B cell (primary cell): ENCODE data around the gene CFH. TPM values are rescaled to one million over a fixed set of nuclear protein-coding genes. Genes with fewer than 3 reads are reported as not detected.
"Not testable (repeated sequence)": the region's sequence is repeated elsewhere in the genome, so short reads cannot be mapped to it uniquely, and the experiment has no call there.

Source experiments
- ATAC-seq: fragments of 200-7000 bp; cut with Tn5 transposase; one replicate; pipeline ENCODE4 v1.10.0; 2021; ENCODE audit warnings: low read depth, mild to moderate bottlenecking, moderate number of reproducible peaks, moderate library complexity
- CTCF ChIA-PET: fragments of 350-600 bp; sonication (Branson Sonifier 250); formaldehyde crosslinking; loops from one replicate; lab custom pipeline; 2021; ENCODE audit warnings: antibody characterized with exemption, inconsistent platforms; lab: Charles Lee
- POLR2A ChIA-PET: fragments of 350-600 bp; sonication (Branson Sonifier 250); formaldehyde crosslinking; loops from one replicate; lab custom pipeline; 2021; ENCODE audit warnings: antibody characterized with exemption; lab: Charles Lee
- DNase-seq: peaks from one replicate; pipeline ENCODE4 v3.0.0; 2013
- H2AFZ ChIP-seq: 2 replicates; pipeline ENCODE4 v1.6.1; 2012; ENCODE audit warnings: mild to moderate bottlenecking, low read depth, low read length; ENCODE audit not compliant: insufficient read depth, poor library complexity, severe bottlenecking
- H3K27ac ChIP-seq, 2 donors: 1 replicate in 1 of 2; 2 replicates in 1 of 2; pipeline ENCODE4 v1.5.1; 2012 to 2013; ENCODE audit warnings: low read length in 2 of 2, mild to moderate bottlenecking in 2 of 2, moderate library complexity in 1 of 2
- H3K27me3 ChIP-seq, 4 experiments: fragments of 200-600 bp in 1 of 4; sonication (generic) in 1 of 4; replicated peaks in 1 of 4; 1 replicate in 2 of 4; 2 replicates in 2 of 4; pipeline versions ENCODE4 v1.6.1 to v1.7.0; 2013 to 2016; ENCODE audit warnings: low read length in 3 of 4, mild to moderate bottlenecking in 2 of 4, mixed read lengths in 1 of 4, moderate library complexity in 1 of 4; ENCODE audit not compliant: insufficient read depth in 4 of 4, control insufficient read depth in 3 of 4; ENCODE audit errors: control extremely low read depth in 1 of 4
- H3K36me3 ChIP-seq, 2 experiments: replicated peaks in 1 of 2; 1 replicate in 1 of 2; 2 replicates in 1 of 2; pipeline versions ENCODE4 v1.6.1 to v1.7.1; 2013; ENCODE audit warnings: low read length in 1 of 2; ENCODE audit not compliant: insufficient read depth in 2 of 2, control insufficient read depth in 1 of 2; ENCODE audit errors: control extremely low read depth in 1 of 2, extremely low read depth in 1 of 2
- H3K4me1 ChIP-seq, 2 donors: fragments of 200-600 bp in 1 of 2; sonication (generic) in 1 of 2; 1 replicate in 1 of 2; 2 replicates in 1 of 2; pipeline versions ENCODE4 v1.5.1 to v1.6.1; 2013 to 2017; ENCODE audit warnings: low read length in 2 of 2; ENCODE audit not compliant: control insufficient read depth in 2 of 2, insufficient read depth in 2 of 2
- H3K4me2 ChIP-seq: replicated peaks from 2 replicates; pipeline ENCODE3; 2012; ENCODE audit warnings: mild to moderate bottlenecking, low read depth, low read length; ENCODE audit not compliant: poor library complexity, severe bottlenecking
- H3K4me3 ChIP-seq, 5 experiments: fragments of 200-600 bp in 1 of 5; sonication (generic) in 1 of 5; 1 replicate in 3 of 5; 2 replicates in 2 of 5; pipeline versions ENCODE4 v1.5.1 to v1.7.0; 2011 to 2016; ENCODE audit warnings: low read length in 4 of 5, mild to moderate bottlenecking in 4 of 5, low read depth in 2 of 5, control low read depth in 1 of 5, moderate library complexity in 1 of 5; ENCODE audit not compliant: insufficient read depth in 1 of 5; ENCODE audit errors: control extremely low read depth in 1 of 5, extremely low read depth in 1 of 5
- H3K79me2 ChIP-seq: fragments of 200-600 bp; sonication (generic); one replicate; pipeline ENCODE4 v1.6.0; 2016; ENCODE audit warnings: low read length; ENCODE audit not compliant: control insufficient read depth, insufficient read depth
- H3K9ac ChIP-seq: fragments of 200-600 bp; sonication (generic); 2 replicates; pipeline ENCODE4 v1.6.1; 2017; ENCODE audit warnings: mild to moderate bottlenecking, low read length, moderate library complexity
- H3K9me3 ChIP-seq, 3 donors: one replicate each; pipeline versions ENCODE4 v1.6.1 to v1.7.1; 2013; ENCODE audit warnings: low read length in 2 of 3; ENCODE audit not compliant: control insufficient read depth in 2 of 3, insufficient read depth in 1 of 3; ENCODE audit errors: control extremely low read depth in 1 of 3
- H4K20me1 ChIP-seq: 2 replicates; pipeline ENCODE4 v1.6.0; 2012; ENCODE audit warnings: mild to moderate bottlenecking, low read length; ENCODE audit not compliant: insufficient read depth, control insufficient read depth, poor library complexity, severe bottlenecking
- H3K27ac Mint-ChIP-seq: one replicate; pipeline ENCODE4 v1.8.0; 2021; ENCODE audit warnings: mixed read lengths
- H3K27me3 Mint-ChIP-seq: one replicate; pipeline ENCODE4 v1.8.0; 2021; ENCODE audit warnings: mixed read lengths
- H3K4me1 Mint-ChIP-seq: one replicate; pipeline ENCODE4 v1.8.0; 2021; ENCODE audit warnings: mixed read lengths
- H3K4me3 Mint-ChIP-seq: one replicate; pipeline ENCODE4 v1.8.0; 2021; ENCODE audit warnings: mixed read lengths
- H3K9me3 Mint-ChIP-seq: one replicate; pipeline ENCODE4 v1.8.0; 2022; ENCODE audit warnings: mixed read lengths; ENCODE audit not compliant: insufficient read depth
- CTCF ChIP-seq: fragments of 200-600 bp; IDR thresholded peaks from one replicate; pipeline ENCODE4 v1.8.0; 2022; ENCODE audit warnings: antibody characterized with exemption, mild to moderate bottlenecking
- EZH2 ChIP-seq: IDR thresholded peaks from 2 replicates; pipeline ENCODE4 v1.6.1; 2012; ENCODE audit warnings: borderline replicate concordance, low read depth, mild to moderate bottlenecking, moderate library complexity, low read length; ENCODE audit not compliant: insufficient read depth, poor library complexity, severe bottlenecking
- WGBS: methylation state at CpG from one replicate; pipeline ENCODE4 v1.1.5; 2013; ENCODE audit warnings: missing lambda C conversion rate; ENCODE audit not compliant: insufficient coverage; 5-methylcytosine and 5-hydroxymethylcytosine counted together
- intact Hi-C: fragments of 100-400 bp; cut with micrococcal nuclease; formaldehyde crosslinking; loops from one replicate; pipeline ENCODE4 v1.10.0; 2022
- polyA plus RNA-seq: library from polyadenylated mRNA; depleted of rRNA; stranded (reverse); fragments of >200 nt; gene quantifications from 2 replicates; pipeline ENCODE4 v1.2.3, GENCODE V29; 2012
- total RNA-seq, 2 donors: library from RNA; stranded (reverse); fragments of 120-200 nt in 1 of 2; gene quantifications; 1 replicate in 1 of 2; 2 replicates in 1 of 2; pipeline versions ENCODE4 v1.2.3 to v1.2.4, GENCODE V29; 2013 to 2022

Gene CFH
- total and polyA plus RNA-seq, 2 donors (not counting 1 experiment from before 2014, with no cell fraction given) = not detected

GRCh38 chr1:196638466-196638865, 13.4 kb upstream of the CFH start:
- Histone ChIP-seq H2AFZ (no peak overlapping the region), H4K20me1 (no peaks in the 10 kb centered on the region), H3K4me2 (no peak overlapping the region), H3K27ac (no peak overlapping the region), H3K9ac (no peak overlapping the region), H3K4me3 (no peak overlapping the region), H3K79me2 (no peaks in the 10 kb centered on the region), H3K27me3 (no peaks in the 10 kb centered on the region), H3K36me3 (no peaks in the 10 kb centered on the region), H3K4me1 (no peaks in the 10 kb centered on the region), H3K9me3 (no peaks in the 10 kb centered on the region)
- no peak for TF ChIP-seq CTCF
- no peak for TF ChIP-seq EZH2
- no CpG with 5 or more reads among the region's 2 CpGs for WGBS
- ChIA-PET POLR2A (no interaction called here), CTCF (no interaction called here)
- no peak overlapping the region for H3K27ac Mint-ChIP-seq
- DNase-seq = no peak
- H3K27me3 Mint-ChIP-seq = no peaks in the 10 kb centered on the region
- H3K9me3 Mint-ChIP-seq = peaks cover 2% of the 10 kb centered on the region
- intact Hi-C loops = no loop called here
- no peaks in the 10 kb centered on the region for H3K4me1 Mint-ChIP-seq
- H3K4me3 Mint-ChIP-seq = no peak overlapping the region
- no peak for ATAC-seq

- ATAC-seq, DNase-seq, H3K4me3 ChIP-seq, H3K4me3 Mint-ChIP-seq, H3K4me2 ChIP-seq, H4K20me1 ChIP-seq, POLR2A ChIA-PET, H3K27me3 Mint-ChIP-seq, CTCF ChIA-PET, H2AFZ ChIP-seq, H3K4me1 Mint-ChIP-seq, intact Hi-C loops, H3K36me3 ChIP-seq, H3K9me3 Mint-ChIP-seq, H3K9me3 ChIP-seq, H3K79me2 ChIP-seq, H3K9ac ChIP-seq, H3K27ac Mint-ChIP-seq, H3K27me3 ChIP-seq, H3K27ac ChIP-seq, H3K4me1 ChIP-seq: not testable (repeated sequence)
- 91% methylated on average over 4 of the region's 5 CpGs for WGBS
Observed at GRCh38 chr1:196639291-196639690, 12.6 kb upstream of the CFH start.
